ENCODE results near the gene TCL1B. TPM values are rescaled to one million over a fixed set of nuclear protein-coding genes. Genes with fewer than 3 reads are reported as not detected.

The TCL1B gene
- total and polyA plus RNA-seq, 2 experiments from 2014 or later: 5.5 to 6.0 TPM

DNA sequence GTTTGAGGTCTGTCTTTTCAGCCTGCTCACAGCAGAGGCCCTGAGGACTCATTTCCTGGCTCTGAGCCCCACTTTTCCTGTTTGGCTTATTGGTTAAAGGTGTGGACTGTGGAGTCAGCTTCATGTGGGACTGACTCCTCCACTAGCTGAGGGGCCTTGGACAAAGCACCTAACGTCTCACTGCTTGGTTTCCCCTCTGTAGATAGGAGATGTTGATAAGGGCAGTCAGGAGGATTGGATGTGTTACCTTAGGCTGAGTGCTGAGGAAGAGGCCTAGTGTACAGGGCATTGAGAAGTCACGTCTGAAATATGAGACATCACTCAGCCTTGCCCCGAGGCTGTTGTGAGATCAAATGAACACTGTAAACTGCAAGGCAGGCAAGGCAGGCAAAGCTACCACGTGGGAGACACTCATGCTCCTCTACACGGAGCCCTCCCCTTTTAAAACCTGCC lies 54.8 kb downstream of the TCL1B start:
- no peaks in the 10 kb centered on the region; the same call in 2 of the 3 replicates for H3K9me3 Mint-ChIP-seq
- TF ChIP-seq ZNF114 (CRISPR knock-in tag; IDR thresholded peaks at IDR 0.05) (no peak), STAT1 (IDR thresholded peaks at IDR 0.05; ENCODE audit: unreplicated experiment) (no peak), CREB1 (CRISPR knock-in tag; IDR thresholded peaks at IDR 0.05; ENCODE audit: low read depth) (no peak), ZNF331 (CRISPR knock-in tag; IDR thresholded peaks at IDR 0.05; ENCODE audit: low read depth) (no peak), POLR2AphosphoS5 (IDR thresholded peaks at IDR 0.05; ENCODE audit: low read depth) (no peak), EZH2phosphoT487 (IDR thresholded peaks at IDR 0.05; ENCODE audit: unreplicated experiment) (no peak), EZH2 (IDR thresholded peaks at IDR 0.05; ENCODE audit: low read depth, unreplicated experiment) (no peak), NANOG (IDR thresholded peaks at IDR 0.05; ENCODE audit: borderline replicate concordance) (no peak), JUNB (IDR thresholded peaks at IDR 0.05; ENCODE audit: unreplicated experiment) (no peak)
- TF ChIP-seq, protein P1, sequence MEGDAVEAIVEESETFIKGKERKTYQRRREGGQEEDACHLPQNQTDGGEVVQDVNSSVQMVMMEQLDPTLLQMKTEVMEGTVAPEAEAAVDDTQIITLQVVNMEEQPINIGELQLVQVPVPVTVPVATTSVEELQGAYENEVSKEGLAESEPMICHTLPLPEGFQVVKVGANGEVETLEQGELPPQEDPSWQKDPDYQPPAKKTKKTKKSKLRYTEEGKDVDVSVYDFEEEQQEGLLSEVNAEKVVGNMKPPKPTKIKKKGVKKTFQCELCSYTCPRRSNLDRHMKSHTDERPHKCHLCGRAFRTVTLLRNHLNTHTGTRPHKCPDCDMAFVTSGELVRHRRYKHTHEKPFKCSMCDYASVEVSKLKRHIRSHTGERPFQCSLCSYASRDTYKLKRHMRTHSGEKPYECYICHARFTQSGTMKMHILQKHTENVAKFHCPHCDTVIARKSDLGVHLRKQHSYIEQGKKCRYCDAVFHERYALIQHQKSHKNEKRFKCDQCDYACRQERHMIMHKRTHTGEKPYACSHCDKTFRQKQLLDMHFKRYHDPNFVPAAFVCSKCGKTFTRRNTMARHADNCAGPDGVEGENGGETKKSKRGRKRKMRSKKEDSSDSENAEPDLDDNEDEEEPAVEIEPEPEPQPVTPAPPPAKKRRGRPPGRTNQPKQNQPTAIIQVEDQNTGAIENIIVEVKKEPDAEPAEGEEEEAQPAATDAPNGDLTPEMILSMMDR (conservative IDR thresholded peaks at IDR 0.05; ENCODE audit: low read depth in 2 of 2): no peak
- TF ChIP-seq, protein P2, sequence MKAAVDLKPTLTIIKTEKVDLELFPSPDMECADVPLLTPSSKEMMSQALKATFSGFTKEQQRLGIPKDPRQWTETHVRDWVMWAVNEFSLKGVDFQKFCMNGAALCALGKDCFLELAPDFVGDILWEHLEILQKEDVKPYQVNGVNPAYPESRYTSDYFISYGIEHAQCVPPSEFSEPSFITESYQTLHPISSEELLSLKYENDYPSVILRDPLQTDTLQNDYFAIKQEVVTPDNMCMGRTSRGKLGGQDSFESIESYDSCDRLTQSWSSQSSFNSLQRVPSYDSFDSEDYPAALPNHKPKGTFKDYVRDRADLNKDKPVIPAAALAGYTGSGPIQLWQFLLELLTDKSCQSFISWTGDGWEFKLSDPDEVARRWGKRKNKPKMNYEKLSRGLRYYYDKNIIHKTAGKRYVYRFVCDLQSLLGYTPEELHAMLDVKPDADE (IDR thresholded peaks at IDR 0.05): no peak
- TF ChIP-seq, protein P3, sequence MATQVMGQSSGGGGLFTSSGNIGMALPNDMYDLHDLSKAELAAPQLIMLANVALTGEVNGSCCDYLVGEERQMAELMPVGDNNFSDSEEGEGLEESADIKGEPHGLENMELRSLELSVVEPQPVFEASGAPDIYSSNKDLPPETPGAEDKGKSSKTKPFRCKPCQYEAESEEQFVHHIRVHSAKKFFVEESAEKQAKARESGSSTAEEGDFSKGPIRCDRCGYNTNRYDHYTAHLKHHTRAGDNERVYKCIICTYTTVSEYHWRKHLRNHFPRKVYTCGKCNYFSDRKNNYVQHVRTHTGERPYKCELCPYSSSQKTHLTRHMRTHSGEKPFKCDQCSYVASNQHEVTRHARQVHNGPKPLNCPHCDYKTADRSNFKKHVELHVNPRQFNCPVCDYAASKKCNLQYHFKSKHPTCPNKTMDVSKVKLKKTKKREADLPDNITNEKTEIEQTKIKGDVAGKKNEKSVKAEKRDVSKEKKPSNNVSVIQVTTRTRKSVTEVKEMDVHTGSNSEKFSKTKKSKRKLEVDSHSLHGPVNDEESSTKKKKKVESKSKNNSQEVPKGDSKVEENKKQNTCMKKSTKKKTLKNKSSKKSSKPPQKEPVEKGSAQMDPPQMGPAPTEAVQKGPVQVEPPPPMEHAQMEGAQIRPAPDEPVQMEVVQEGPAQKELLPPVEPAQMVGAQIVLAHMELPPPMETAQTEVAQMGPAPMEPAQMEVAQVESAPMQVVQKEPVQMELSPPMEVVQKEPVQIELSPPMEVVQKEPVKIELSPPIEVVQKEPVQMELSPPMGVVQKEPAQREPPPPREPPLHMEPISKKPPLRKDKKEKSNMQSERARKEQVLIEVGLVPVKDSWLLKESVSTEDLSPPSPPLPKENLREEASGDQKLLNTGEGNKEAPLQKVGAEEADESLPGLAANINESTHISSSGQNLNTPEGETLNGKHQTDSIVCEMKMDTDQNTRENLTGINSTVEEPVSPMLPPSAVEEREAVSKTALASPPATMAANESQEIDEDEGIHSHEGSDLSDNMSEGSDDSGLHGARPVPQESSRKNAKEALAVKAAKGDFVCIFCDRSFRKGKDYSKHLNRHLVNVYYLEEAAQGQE (IDR thresholded peaks at IDR 0.05; ENCODE audit: unreplicated experiment): no peak
- TF ChIP-seq, protein P4, sequence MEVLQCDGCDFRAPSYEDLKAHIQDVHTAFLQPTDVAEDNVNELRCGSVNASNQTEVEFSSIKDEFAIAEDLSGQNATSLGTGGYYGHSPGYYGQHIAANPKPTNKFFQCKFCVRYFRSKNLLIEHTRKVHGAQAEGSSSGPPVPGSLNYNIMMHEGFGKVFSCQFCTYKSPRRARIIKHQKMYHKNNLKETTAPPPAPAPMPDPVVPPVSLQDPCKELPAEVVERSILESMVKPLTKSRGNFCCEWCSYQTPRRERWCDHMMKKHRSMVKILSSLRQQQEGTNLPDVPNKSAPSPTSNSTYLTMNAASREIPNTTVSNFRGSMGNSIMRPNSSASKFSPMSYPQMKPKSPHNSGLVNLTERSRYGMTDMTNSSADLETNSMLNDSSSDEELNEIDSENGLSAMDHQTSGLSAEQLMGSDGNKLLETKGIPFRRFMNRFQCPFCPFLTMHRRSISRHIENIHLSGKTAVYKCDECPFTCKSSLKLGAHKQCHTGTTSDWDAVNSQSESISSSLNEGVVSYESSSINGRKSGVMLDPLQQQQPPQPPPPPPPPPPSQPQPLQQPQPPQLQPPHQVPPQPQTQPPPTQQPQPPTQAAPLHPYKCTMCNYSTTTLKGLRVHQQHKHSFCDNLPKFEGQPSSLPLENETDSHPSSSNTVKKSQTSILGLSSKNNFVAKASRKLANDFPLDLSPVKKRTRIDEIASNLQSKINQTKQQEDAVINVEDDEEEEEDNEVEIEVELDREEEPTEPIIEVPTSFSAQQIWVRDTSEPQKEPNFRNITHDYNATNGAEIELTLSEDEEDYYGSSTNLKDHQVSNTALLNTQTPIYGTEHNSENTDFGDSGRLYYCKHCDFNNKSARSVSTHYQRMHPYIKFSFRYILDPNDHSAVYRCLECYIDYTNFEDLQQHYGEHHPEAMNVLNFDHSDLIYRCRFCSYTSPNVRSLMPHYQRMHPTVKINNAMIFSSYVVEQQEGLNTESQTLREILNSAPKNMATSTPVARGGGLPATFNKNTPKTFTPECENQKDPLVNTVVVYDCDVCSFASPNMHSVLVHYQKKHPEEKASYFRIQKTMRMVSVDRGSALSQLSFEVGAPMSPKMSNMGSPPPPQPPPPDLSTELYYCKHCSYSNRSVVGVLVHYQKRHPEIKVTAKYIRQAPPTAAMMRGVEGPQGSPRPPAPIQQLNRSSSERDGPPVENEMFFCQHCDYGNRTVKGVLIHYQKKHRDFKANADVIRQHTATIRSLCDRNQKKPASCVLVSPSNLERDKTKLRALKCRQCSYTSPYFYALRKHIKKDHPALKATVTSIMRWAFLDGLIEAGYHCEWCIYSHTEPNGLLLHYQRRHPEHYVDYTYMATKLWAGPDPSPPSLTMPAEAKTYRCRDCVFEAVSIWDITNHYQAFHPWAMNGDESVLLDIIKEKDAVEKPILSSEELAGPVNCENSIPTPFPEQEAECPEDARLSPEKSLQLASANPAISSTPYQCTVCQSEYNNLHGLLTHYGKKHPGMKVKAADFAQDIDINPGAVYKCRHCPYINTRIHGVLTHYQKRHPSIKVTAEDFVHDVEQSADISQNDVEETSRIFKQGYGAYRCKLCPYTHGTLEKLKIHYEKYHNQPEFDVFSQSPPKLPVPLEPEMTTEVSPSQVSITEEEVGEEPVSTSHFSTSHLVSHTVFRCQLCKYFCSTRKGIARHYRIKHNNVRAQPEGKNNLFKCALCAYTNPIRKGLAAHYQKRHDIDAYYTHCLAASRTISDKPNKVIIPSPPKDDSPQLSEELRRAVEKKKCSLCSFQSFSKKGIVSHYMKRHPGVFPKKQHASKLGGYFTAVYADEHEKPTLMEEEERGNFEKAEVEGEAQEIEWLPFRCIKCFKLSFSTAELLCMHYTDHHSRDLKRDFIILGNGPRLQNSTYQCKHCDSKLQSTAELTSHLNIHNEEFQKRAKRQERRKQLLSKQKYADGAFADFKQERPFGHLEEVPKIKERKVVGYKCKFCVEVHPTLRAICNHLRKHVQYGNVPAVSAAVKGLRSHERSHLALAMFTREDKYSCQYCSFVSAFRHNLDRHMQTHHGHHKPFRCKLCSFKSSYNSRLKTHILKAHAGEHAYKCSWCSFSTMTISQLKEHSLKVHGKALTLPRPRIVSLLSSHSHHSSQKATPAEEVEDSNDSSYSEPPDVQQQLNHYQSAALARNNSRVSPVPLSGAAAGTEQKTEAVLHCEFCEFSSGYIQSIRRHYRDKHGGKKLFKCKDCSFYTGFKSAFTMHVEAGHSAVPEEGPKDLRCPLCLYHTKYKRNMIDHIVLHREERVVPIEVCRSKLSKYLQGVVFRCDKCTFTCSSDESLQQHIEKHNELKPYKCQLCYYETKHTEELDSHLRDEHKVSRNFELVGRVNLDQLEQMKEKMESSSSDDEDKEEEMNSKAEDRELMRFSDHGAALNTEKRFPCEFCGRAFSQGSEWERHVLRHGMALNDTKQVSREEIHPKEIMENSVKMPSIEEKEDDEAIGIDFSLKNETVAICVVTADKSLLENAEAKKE (CRISPR knock-in tag; IDR thresholded peaks at IDR 0.05): no peak
- Histone ChIP-seq H3K36me3 (ENCODE audit: insufficient read depth) (no peaks in the 10 kb centered on the region), H3K27me3 (ENCODE audit: insufficient read depth) (no peaks in the 10 kb centered on the region), H3K4me3 (no peak overlapping the region), H3K27ac (ENCODE audit: low read depth) (no peak overlapping the region), H3K9me2 (ENCODE audit: insufficient read depth) (peaks cover 3% of the 10 kb centered on the region; the same call in 1 of the 2 replicates), H3K4me2 (no peak overlapping the region), H3K79me2 (replicated peaks; ENCODE audit: insufficient read depth) (no peaks in the 10 kb centered on the region), H4K20me1 (replicated peaks; ENCODE audit: insufficient read depth) (no peaks in the 10 kb centered on the region), H3K4me1 (ENCODE audit: insufficient read depth) (no peaks in the 10 kb centered on the region), H2AFZ (no peak overlapping the region), H3F3A (replicated peaks; ENCODE audit: low read depth) (no peaks in the 10 kb centered on the region)
- no peak overlapping the region for H3K27ac Mint-ChIP-seq
- H3K36me3 Mint-ChIP-seq (ENCODE audit: low read depth): no peaks in the 10 kb centered on the region
- DNase-seq (ENCODE audit: low spot score) (no peak), ATAC-seq (no peak)
- no peaks in the 10 kb centered on the region for H3K4me1 Mint-ChIP-seq
- peaks cover 2% of the 10 kb centered on the region for H3K27me3 Mint-ChIP-seq (ENCODE audit: insufficient read depth, low read depth, poor library complexity)
- no peak overlapping the region for H3K4me3 Mint-ChIP-seq
